ENCODE data around the gene STK4.
A peak's percentile ranks its signal among the peaks of the same experiment; 100 is the strongest.

The STK4 gene

GRCh38 chr20:45080867-45081624, 114.7 kb downstream of the STK4 start:
- peak; percentile 57 for DNase-seq (ENCODE audit: low read depth)

GRCh38 chr20:45082468-45082867, 116.2 kb downstream of the STK4 start:
- H3K4me3 ChIP-seq (ENCODE audit: low read depth, low read length), result no peak overlapping the region
- TF ChIP-seq CTCF (conservative IDR thresholded peaks at IDR 0.05; ENCODE audit: low read depth, low read length), result no peak
- DNase-seq (ENCODE audit: low read depth), result no peak

More at GRCh38 chr20:45080867-45081624, 114.7 kb downstream of the STK4 start:
- H3K4me3 ChIP-seq (ENCODE audit: low read depth, low read length), result no peak overlapping the region
- peak; percentile 68 for TF ChIP-seq CTCF (conservative IDR thresholded peaks at IDR 0.05; ENCODE audit: low read depth, low read length)

- no peak for TF ChIP-seq CTCF (conservative IDR thresholded peaks at IDR 0.05; ENCODE audit: low read depth, low read length)
- no peak for DNase-seq (ENCODE audit: low read depth)
- H3K4me3 ChIP-seq (ENCODE audit: low read depth, low read length), result no peak overlapping the region
These were observed 116.8 kb downstream of the STK4 start for GRCh38 chr20:45083127-45083526.

- no peak for TF ChIP-seq CTCF (conservative IDR thresholded peaks at IDR 0.05; ENCODE audit: low read depth, low read length)
- H3K4me3 ChIP-seq (ENCODE audit: low read depth, low read length), result no peak overlapping the region
- DNase-seq (ENCODE audit: low read depth), result no peak
These were observed 119.0 kb downstream of the STK4 start for GRCh38 chr20:45085289-45085688.

GRCh38 chr20:45085867-45086266, 119.6 kb downstream of the STK4 start:
- DNase-seq (ENCODE audit: low read depth), result no peak
- TF ChIP-seq CTCF (conservative IDR thresholded peaks at IDR 0.05; ENCODE audit: low read depth, low read length), result no peak
- no peak overlapping the region for H3K4me3 ChIP-seq (ENCODE audit: low read depth, low read length)

- H3K4me3 ChIP-seq (ENCODE audit: low read depth, low read length), result no peak overlapping the region
- no peak for DNase-seq (ENCODE audit: low read depth)
- TF ChIP-seq CTCF (conservative IDR thresholded peaks at IDR 0.05; ENCODE audit: low read depth, low read length), result no peak
These were observed 120.9 kb downstream of the STK4 start for GRCh38 chr20:45087097-45087790.

All from choroid plexus epithelial cell (primary cell).